Hepatocyte (in vitro differentiated cells): ENCODE data around the gene FAM120B.

Source experiments
- CTCF ChIP-seq: fragments of 200-600 bp; sonication (generic); IDR thresholded peaks from 2 replicates; pipeline ENCODE4 v1.5.1; 2016; ENCODE audit warnings: antibody characterized with exemption, mild to moderate bottlenecking; ENCODE audit not compliant: poor library complexity
- EZH2 ChIP-seq: fragments of 200-600 bp; sonication (generic); IDR thresholded peaks from 2 replicates; pipeline ENCODE4 v1.6.1; 2016; ENCODE audit warnings: antibody characterized with exemption, mild to moderate bottlenecking, borderline replicate concordance

GRCh38 chr6:170363255-170363654 is 56.7 kb downstream of the FAM120B start:
- TF ChIP-seq CTCF (no peak), EZH2 (no peak)
